Stimulated activated CD8-positive, alpha-beta memory T cell treated with anti-CD3 and anti-CD28 coated beads, Interleukin-15, amount 100 ng/mL, for 1 hour (primary cell): ENCODE measurements around the gene FMN1.
"Not testable (repeated sequence)": the region's sequence is repeated elsewhere in the genome, so short reads cannot be mapped to it uniquely, and the experiment has no call there.

Experiments
- DNase-seq: peaks from one replicate; pipeline ENCODE4 v3.0.0-alpha.2; 2020; ENCODE audit warnings: low read depth

FMN1 gene

GRCh38 chr15:33091983-33092693 lies 102.4 kb downstream of the FMN1 start:
- no peak for DNase-seq

- no peak for DNase-seq
Measured at GRCh38 chr15:33089878-33090757, 104.4 kb downstream of the FMN1 start.

- DNase-seq: no peak
Measured at GRCh38 chr15:33089165-33089877, 105.2 kb downstream of the FMN1 start.

- no peak for DNase-seq
Measured at GRCh38 chr15:33086500-33087121, 107.9 kb downstream of the FMN1 start.

GRCh38 chr15:33084661-33085060 lies 109.9 kb downstream of the FMN1 start:
- DNase-seq: no peak

- DNase-seq: no peak
Measured at GRCh38 chr15:33083232-33084081, 111.1 kb downstream of the FMN1 start.

- DNase-seq: no peak
Measured at GRCh38 chr15:33080006-33080405, 114.5 kb downstream of the FMN1 start.

GRCh38 chr15:33078607-33079006 lies 115.9 kb downstream of the FMN1 start:
- no peak for DNase-seq

GRCh38 chr15:33076937-33077336 lies 117.6 kb downstream of the FMN1 start:
- no peak for DNase-seq

- no peak for DNase-seq
Measured at GRCh38 chr15:33074942-33075341, 119.6 kb downstream of the FMN1 start.

- DNase-seq: no peak
Measured at GRCh38 chr15:33074212-33074611, 120.3 kb downstream of the FMN1 start.

- no peak for DNase-seq
Measured at GRCh38 chr15:33071451-33071850, 123.1 kb downstream of the FMN1 start.

GRCh38 chr15:33069903-33070302 lies 124.6 kb downstream of the FMN1 start:
- DNase-seq: not testable (repeated sequence)

GRCh38 chr15:33069161-33069560 lies 125.4 kb downstream of the FMN1 start:
- DNase-seq: no peak

- no peak for DNase-seq
Measured at GRCh38 chr15:33068511-33068990, 126.0 kb downstream of the FMN1 start.

GRCh38 chr15:33068007-33068481 lies 126.5 kb downstream of the FMN1 start:
- DNase-seq: no peak

- DNase-seq: no peak
Measured at GRCh38 chr15:33067456-33067855, 127.1 kb downstream of the FMN1 start.

GRCh38 chr15:33066584-33066983 lies 127.9 kb downstream of the FMN1 start:
- no peak for DNase-seq

- DNase-seq: no peak
Measured at GRCh38 chr15:33064878-33065277, 129.6 kb downstream of the FMN1 start.

- no peak for DNase-seq
Measured at GRCh38 chr15:33059184-33059583, 135.3 kb downstream of the FMN1 start.

- DNase-seq: no peak
Measured at GRCh38 chr15:33057845-33058244, 136.7 kb downstream of the FMN1 start.
